GM12874 (cell line): ENCODE measurements around the gene ST8SIA2.

Experiments used
- CTCF ChIP-seq: IDR thresholded peaks from 2 replicates; pipeline ENCODE4 v1.5.1; 2011; ENCODE audit warnings: low read depth, mild to moderate bottlenecking, control low read depth, low read length, moderate library complexity; ENCODE audit not compliant: insufficient read depth

ST8SIA2 gene

GRCh38 chr15:92468991-92469390, 75.3 kb downstream of the ST8SIA2 start:
- no peak for TF ChIP-seq CTCF

DNA sequence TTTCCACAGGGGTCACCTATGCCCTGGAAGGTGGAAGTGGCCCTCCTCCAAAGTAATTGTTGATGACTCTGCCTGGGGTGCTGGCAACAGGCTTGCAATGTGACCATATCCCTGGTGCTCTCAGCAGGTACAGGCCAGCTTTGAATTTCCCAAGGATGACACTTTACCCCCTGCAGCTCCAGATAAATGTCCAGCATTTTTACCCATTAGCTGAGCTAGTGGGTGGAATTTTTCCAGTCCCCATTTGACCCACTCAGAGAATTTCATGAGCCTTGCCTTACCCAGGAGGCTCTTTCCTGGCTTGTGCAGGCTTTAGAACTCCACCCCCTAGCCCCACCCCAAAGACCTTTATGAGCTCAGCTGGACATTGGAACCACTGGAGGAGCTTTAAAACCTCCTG, 77.6 kb downstream of the ST8SIA2 start:
- TF ChIP-seq CTCF = no peak

- no peak for TF ChIP-seq CTCF
These were observed 80.1 kb downstream of the ST8SIA2 start for GRCh38 chr15:92473756-92474155.

GRCh38 chr15:92480361-92480760, 86.7 kb downstream of the ST8SIA2 start:
- no peak for TF ChIP-seq CTCF

GRCh38 chr15:92485441-92485840, 91.8 kb downstream of the ST8SIA2 start:
- TF ChIP-seq CTCF = no peak

GRCh38 chr15:92492551-92493115, 99.0 kb downstream of the ST8SIA2 start:
- TF ChIP-seq CTCF = no peak

GRCh38 chr15:92494806-92495336, 101.2 kb downstream of the ST8SIA2 start:
- TF ChIP-seq CTCF = no peak
